ENCODE results near the gene OR13C5.

The OR13C5 gene

DNA sequence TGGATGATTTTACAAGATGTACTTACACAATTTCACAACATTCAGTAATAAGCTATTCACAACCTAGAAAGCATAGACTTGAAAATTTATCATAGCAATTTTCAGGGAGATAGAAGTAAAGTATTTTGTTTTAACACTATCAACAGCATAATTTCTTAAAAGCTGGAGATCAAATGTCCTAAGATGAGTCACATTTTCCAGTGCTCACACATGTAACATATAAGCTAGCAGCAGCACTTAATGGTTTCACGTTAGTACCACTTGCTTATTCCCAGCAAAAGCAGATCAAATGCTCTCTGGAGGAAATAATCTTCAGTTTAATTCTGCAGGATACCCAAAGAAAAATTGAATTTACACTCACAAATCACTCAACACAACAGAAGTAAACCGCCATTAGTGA, 23.8 kb downstream of the OR13C5 start:
- Histone ChIP-seq H2BK12ac (ENCODE audit: low read length) (no peak overlapping the region), H3K27ac (replicated peaks; ENCODE audit: low read length) (no peak overlapping the region), H3K27me3 (ENCODE audit: control insufficient read depth in 3 of 3, insufficient read depth in 3 of 3, low read depth in 1 of 3, low read length in 3 of 3) (no peaks in the 10 kb centered on the region), H2AFZ (ENCODE audit: low read length) (no peak overlapping the region), H2AK5ac (ENCODE audit: low read depth, low read length) (no peak overlapping the region), H3K9me3 (replicated peaks in 1 of 2; ENCODE audit: control insufficient read depth in 2 of 2, insufficient read depth in 1 of 2, low read depth in 1 of 2, low read length in 2 of 2) (no peaks in the 10 kb centered on the region), H2BK5ac (ENCODE audit: low read length) (no peak overlapping the region), H4K91ac (ENCODE audit: low read depth, low read length, poor library complexity) (no peak overlapping the region), H3K4me2 (ENCODE audit: insufficient read depth, low read length, poor library complexity, severe bottlenecking) (no peak overlapping the region), H3K18ac (ENCODE audit: low read length) (no peak overlapping the region), H2BK120ac (ENCODE audit: low read depth, low read length) (no peak overlapping the region), H2BK15ac (ENCODE audit: low read length) (no peak overlapping the region), H3K14ac (ENCODE audit: low read length) (no peak overlapping the region), H3K23ac (ENCODE audit: low read depth, low read length, poor library complexity) (no peak overlapping the region), H3K4me1 (ENCODE audit: control insufficient read depth in 2 of 2, insufficient read depth in 1 of 2, low read depth in 1 of 2, low read length in 2 of 2) (no peaks in the 10 kb centered on the region), H3K36me3 (replicated peaks in 1 of 2; ENCODE audit: control insufficient read depth in 2 of 2, insufficient read depth in 2 of 2, low read length in 2 of 2) (no peaks in the 10 kb centered on the region), H3K4ac (ENCODE audit: low read length) (no peak overlapping the region), H3K9ac (ENCODE audit: low read depth, low read length, poor library complexity) (no peak overlapping the region), H4K8ac (ENCODE audit: low read depth, low read length) (no peak overlapping the region), H3K4me3 (ENCODE audit: low read length in 2 of 2) (no peak overlapping the region), H3K79me1 (ENCODE audit: low read depth, low read length) (no peaks in the 10 kb centered on the region)
- no peak for DNase-seq (ENCODE audit: low spot score)
- no CpG with 5 or more reads among the region's 2 CpGs for whole genome bisulfite sequencing, 2 donors (ENCODE audit: extremely low coverage in 2 of 2, insufficient read length in 2 of 2, insufficient replicate concordance in 1 of 2)

DNA sequence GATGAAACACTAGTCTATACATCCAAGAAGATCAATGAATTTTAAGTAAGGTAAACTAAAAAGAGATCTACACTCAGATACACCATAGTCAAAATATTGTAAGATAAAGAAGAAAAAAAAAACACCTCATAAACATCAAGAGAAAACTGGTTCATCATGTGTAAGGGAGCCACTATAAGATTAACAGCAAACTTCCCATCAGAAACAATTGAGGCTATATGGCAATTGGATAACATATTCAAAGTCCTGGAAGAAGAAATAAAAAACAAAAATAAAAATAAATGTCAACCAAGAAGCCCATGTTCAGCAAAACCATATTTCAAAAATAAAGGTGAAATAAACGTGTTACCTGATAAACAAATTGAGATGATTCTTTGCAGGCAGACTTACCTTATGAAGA, 26.6 kb downstream of the OR13C5 start:
- H4K91ac ChIP-seq (ENCODE audit: low read depth, low read length, poor library complexity): no peak overlapping the region
- H3K27me3 ChIP-seq (ENCODE audit: control insufficient read depth in 3 of 3, insufficient read depth in 3 of 3, low read depth in 1 of 3, low read length in 3 of 3): no peaks in the 10 kb centered on the region
- H3K23ac ChIP-seq (ENCODE audit: low read depth, low read length, poor library complexity): no peak overlapping the region
- no peak overlapping the region for H2BK5ac ChIP-seq (ENCODE audit: low read length)
- no peaks in the 10 kb centered on the region for H3K4me1 ChIP-seq (ENCODE audit: control insufficient read depth in 2 of 2, insufficient read depth in 1 of 2, low read depth in 1 of 2, low read length in 2 of 2)
- no CpG with 5 or more reads among the region's 1 CpG for WGBS, 2 donors (ENCODE audit: extremely low coverage in 2 of 2, insufficient read length in 2 of 2, insufficient replicate concordance in 1 of 2)
- no peak overlapping the region for H2BK120ac ChIP-seq (ENCODE audit: low read depth, low read length)
- no peak overlapping the region for H2BK15ac ChIP-seq (ENCODE audit: low read length)
- no peaks in the 10 kb centered on the region for H3K9me3 ChIP-seq (replicated peaks in 1 of 2; ENCODE audit: control insufficient read depth in 2 of 2, insufficient read depth in 1 of 2, low read depth in 1 of 2, low read length in 2 of 2)
- no peaks in the 10 kb centered on the region for H3K36me3 ChIP-seq (replicated peaks in 1 of 2; ENCODE audit: control insufficient read depth in 2 of 2, insufficient read depth in 2 of 2, low read length in 2 of 2)
- H3K4me2 ChIP-seq (ENCODE audit: insufficient read depth, low read length, poor library complexity, severe bottlenecking): no peak overlapping the region
- H4K8ac ChIP-seq (ENCODE audit: low read depth, low read length): no peak overlapping the region
- H3K18ac ChIP-seq (ENCODE audit: low read length): no peak overlapping the region
- H2BK12ac ChIP-seq (ENCODE audit: low read length): no peak overlapping the region
- H3K4ac ChIP-seq (ENCODE audit: low read length): no peak overlapping the region
- H3K9ac ChIP-seq (ENCODE audit: low read depth, low read length, poor library complexity): no peak overlapping the region
- H3K79me1 ChIP-seq (ENCODE audit: low read depth, low read length): no peaks in the 10 kb centered on the region
- H2AK5ac ChIP-seq (ENCODE audit: low read depth, low read length): no peak overlapping the region
- H2AFZ ChIP-seq (ENCODE audit: low read length): no peak overlapping the region
- no peak overlapping the region for H3K27ac ChIP-seq (replicated peaks; ENCODE audit: low read length)
- H3K14ac ChIP-seq (ENCODE audit: low read length): no peak overlapping the region
- no peak for DNase-seq (ENCODE audit: low spot score)
- H3K4me3 ChIP-seq (ENCODE audit: low read length in 2 of 2): no peak overlapping the region

DNA sequence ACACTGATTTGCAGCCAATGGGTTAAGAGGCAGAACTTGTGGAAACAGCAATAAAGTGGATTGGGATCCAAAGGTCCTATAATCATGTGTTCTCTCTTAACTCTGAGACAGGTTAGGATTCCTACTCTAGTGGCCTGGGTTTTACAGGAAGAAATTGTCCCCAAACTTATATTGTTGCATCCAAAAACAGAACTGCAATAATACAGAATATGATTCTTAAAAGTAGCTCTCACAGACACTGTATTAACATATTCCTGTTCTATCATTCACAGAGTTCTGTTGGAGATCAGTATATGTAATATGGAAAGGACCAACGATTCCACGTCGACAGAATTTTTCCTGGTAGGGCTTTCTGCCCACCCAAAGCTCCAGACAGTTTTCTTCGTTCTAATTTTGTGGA, 30.3 kb downstream of the OR13C5 start, which contains the start of gene OR13C8:
Gene OR13C8, plus strand, starts transcription at position 301 of the 400 bp plus-strand sequence. Its CDS starts 0 bp downstream, at position 301.
- Histone ChIP-seq H2BK5ac (ENCODE audit: low read length) (no peak within 1 kb of the TSS), H2BK12ac (ENCODE audit: low read length) (no peak within 1 kb of the TSS), H2AFZ (ENCODE audit: low read length) (no peak within 1 kb of the TSS), H3K4ac (ENCODE audit: low read length) (no peak within 1 kb of the TSS), H3K36me3 (replicated peaks in 1 of 2; ENCODE audit: control insufficient read depth in 2 of 2, insufficient read depth in 2 of 2, low read length in 2 of 2) (no peaks in the 10 kb centered on the region), H3K23ac (ENCODE audit: low read depth, low read length, poor library complexity) (no peak within 1 kb of the TSS), H3K4me1 (ENCODE audit: control insufficient read depth in 2 of 2, insufficient read depth in 1 of 2, low read depth in 1 of 2, low read length in 2 of 2) (peaks cover 0 to 2% of the 10 kb centered on the region in 2 donors), H3K18ac (ENCODE audit: low read length) (no peak within 1 kb of the TSS), H3K14ac (ENCODE audit: low read length) (no peak within 1 kb of the TSS), H3K79me1 (ENCODE audit: low read depth, low read length) (no peaks in the 10 kb centered on the region), H3K27ac (replicated peaks; ENCODE audit: low read length) (no peak within 1 kb of the TSS), H4K8ac (ENCODE audit: low read depth, low read length) (no peak within 1 kb of the TSS), H4K91ac (ENCODE audit: low read depth, low read length, poor library complexity) (no peak within 1 kb of the TSS), H3K9ac (ENCODE audit: low read depth, low read length, poor library complexity) (no peak within 1 kb of the TSS), H2AK5ac (ENCODE audit: low read depth, low read length) (no peak within 1 kb of the TSS), H3K9me3 (replicated peaks in 1 of 2; ENCODE audit: control insufficient read depth in 2 of 2, insufficient read depth in 1 of 2, low read depth in 1 of 2, low read length in 2 of 2) (no peaks in the 10 kb centered on the region), H2BK15ac (ENCODE audit: low read length) (no peak within 1 kb of the TSS), H2BK120ac (ENCODE audit: low read depth, low read length) (no peak within 1 kb of the TSS), H3K4me2 (ENCODE audit: insufficient read depth, low read length, poor library complexity, severe bottlenecking) (no peak within 1 kb of the TSS), H3K27me3 (ENCODE audit: control insufficient read depth in 3 of 3, insufficient read depth in 3 of 3, low read depth in 1 of 3, low read length in 3 of 3) (no peaks in the 10 kb centered on the region), H3K4me3 (ENCODE audit: low read length in 2 of 2) (no peak within 1 kb of the TSS)
- no peak for DNase-seq (ENCODE audit: low spot score)
- no CpG with 5 or more reads among the region's 4 CpGs for WGBS, 2 donors (ENCODE audit: extremely low coverage in 2 of 2, insufficient read length in 2 of 2, insufficient replicate concordance in 1 of 2)

DNA sequence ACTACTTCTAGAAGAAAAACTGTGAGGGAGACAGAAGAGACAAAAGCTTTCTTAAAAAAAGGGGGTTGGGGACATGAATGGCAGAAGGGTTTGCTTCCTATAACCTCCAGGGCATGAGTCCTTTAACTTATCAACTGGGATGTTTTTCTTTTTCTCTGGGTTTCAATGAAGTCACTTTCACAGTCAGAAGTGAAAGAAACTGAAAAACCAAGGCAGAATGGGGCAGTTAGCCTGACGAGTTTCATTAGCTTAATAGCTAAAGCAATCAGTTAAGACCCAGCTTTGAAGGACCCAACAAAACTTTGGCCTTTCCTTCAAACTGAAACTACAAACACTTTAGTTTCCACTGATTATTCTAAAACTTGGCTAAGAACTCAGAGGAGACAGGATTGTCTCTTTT, 34.9 kb downstream of the OR13C5 start:
- WGBS, 2 donors (ENCODE audit: extremely low coverage in 2 of 2, insufficient read length in 2 of 2, insufficient replicate concordance in 1 of 2): no CpG with 5 or more reads among the region's 1 CpG
- no peak overlapping the region for H3K14ac ChIP-seq (ENCODE audit: low read length)
- H3K4me1 ChIP-seq (ENCODE audit: control insufficient read depth in 2 of 2, insufficient read depth in 1 of 2, low read depth in 1 of 2, low read length in 2 of 2): peaks cover 0 to 2% of the 10 kb centered on the region in 2 donors
- H2BK12ac ChIP-seq (ENCODE audit: low read length): no peak overlapping the region
- H3K4me3 ChIP-seq (ENCODE audit: low read length in 2 of 2): no peak overlapping the region
- H3K27ac ChIP-seq (replicated peaks; ENCODE audit: low read length): peak overlapping the region; percentile 27
- no peak overlapping the region for H4K8ac ChIP-seq (ENCODE audit: low read depth, low read length)
- H3K18ac ChIP-seq (ENCODE audit: low read length): no peak overlapping the region
- DNase-seq (ENCODE audit: low spot score): no peak
- no peaks in the 10 kb centered on the region for H3K36me3 ChIP-seq (replicated peaks in 1 of 2; ENCODE audit: control insufficient read depth in 2 of 2, insufficient read depth in 2 of 2, low read length in 2 of 2)
- H4K91ac ChIP-seq (ENCODE audit: low read depth, low read length, poor library complexity): no peak overlapping the region
- H3K79me1 ChIP-seq (ENCODE audit: low read depth, low read length): no peaks in the 10 kb centered on the region
- H3K9ac ChIP-seq (ENCODE audit: low read depth, low read length, poor library complexity): no peak overlapping the region
- H2BK5ac ChIP-seq (ENCODE audit: low read length): no peak overlapping the region
- no peaks in the 10 kb centered on the region for H3K9me3 ChIP-seq (replicated peaks in 1 of 2; ENCODE audit: control insufficient read depth in 2 of 2, insufficient read depth in 1 of 2, low read depth in 1 of 2, low read length in 2 of 2)
- no peak overlapping the region for H2BK120ac ChIP-seq (ENCODE audit: low read depth, low read length)
- no peaks in the 10 kb centered on the region for H3K27me3 ChIP-seq (ENCODE audit: control insufficient read depth in 3 of 3, insufficient read depth in 3 of 3, low read depth in 1 of 3, low read length in 3 of 3)
- H3K4me2 ChIP-seq (ENCODE audit: insufficient read depth, low read length, poor library complexity, severe bottlenecking): no peak overlapping the region
- H3K23ac ChIP-seq (ENCODE audit: low read depth, low read length, poor library complexity): no peak overlapping the region
- H2AK5ac ChIP-seq (ENCODE audit: low read depth, low read length): no peak overlapping the region
- H3K4ac ChIP-seq (ENCODE audit: low read length): no peak overlapping the region
- no peak overlapping the region for H2BK15ac ChIP-seq (ENCODE audit: low read length)
- no peak overlapping the region for H2AFZ ChIP-seq (ENCODE audit: low read length)

Measured in neuronal stem cell (in vitro differentiated cells).